ENCODE data around the gene SUMF1.

SUMF1 gene

DNA sequence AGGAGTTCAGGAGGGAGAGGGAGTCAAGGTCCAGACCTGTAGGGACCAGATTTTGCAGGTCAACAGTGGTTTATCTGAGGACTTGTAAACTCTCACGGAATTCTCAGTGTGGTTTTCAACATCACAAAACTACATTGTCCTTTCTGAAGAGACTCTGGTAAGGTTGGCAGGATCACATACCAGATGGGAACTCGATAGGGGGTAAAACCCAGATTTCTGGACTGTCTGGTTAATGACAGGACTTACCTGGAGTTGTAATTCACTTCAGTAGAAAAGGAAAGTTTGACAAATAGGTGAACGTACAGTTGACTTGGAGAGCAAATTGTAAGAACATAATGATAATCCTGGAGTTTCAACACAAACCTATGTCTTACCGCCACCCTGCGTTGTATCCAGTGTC lies 31.4 kb upstream of the SUMF1 start:
- Histone ChIP-seq H3K27ac (no peak overlapping the region), H3K4me3 (no peak overlapping the region)

DNA sequence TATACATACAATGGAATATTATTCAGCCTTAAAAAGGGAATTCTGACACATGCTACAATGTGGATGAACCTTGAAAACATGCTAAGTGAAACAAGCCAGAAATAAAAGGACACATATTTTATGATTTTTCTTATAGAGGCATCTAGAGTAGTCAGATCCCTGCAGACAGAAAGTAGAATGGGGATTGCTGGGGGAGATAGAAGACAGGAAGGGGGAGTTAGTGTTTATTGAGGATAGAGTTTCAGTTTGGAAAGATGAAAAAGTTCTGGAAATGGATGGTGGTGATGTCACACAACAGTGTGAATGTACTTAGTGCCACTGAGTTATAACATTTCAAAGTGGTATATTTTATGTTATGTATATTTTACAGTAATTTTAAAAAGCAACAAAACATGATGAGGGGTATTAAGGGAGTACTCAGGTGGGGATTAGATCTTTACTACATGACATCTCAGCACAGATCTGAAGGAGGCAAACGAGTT lies 30.8 kb upstream of the SUMF1 start:
- H3K27ac ChIP-seq = no peak overlapping the region
- no peak overlapping the region for H3K4me3 ChIP-seq

DNA sequence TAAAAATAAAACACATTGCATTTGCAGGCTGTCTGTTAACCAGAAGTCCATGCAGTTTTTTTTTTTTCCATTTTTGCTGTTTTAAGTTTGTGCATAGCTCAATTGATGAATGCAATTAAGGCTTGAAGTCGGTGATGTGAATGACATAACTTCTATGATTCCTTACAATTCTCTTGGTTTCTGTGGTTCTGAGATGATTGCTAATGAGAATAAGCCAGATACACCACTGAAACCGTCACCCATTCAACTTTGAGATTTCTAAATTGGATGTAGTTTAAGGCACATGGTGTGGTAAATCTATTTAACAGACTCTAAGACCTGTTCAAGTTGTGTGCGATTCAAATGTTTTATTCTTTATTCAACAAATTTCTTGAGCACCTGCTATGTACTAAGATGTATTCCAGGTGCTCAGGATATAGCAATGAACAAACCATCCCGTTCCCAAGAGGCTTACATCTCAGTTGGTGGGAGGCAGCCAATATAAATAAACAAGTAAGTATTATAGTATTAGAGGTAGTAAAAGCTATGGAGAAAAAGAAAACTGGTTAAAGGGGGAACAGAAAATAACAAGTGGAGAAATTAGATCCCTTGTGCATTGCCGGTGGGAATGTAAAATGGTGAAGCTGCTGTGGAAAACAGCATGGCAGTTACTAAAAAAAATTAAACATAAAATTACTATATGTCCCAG lies 30.1 kb upstream of the SUMF1 start:
- no peak overlapping the region for H3K4me3 ChIP-seq
- H3K27ac ChIP-seq = no peak overlapping the region

DNA sequence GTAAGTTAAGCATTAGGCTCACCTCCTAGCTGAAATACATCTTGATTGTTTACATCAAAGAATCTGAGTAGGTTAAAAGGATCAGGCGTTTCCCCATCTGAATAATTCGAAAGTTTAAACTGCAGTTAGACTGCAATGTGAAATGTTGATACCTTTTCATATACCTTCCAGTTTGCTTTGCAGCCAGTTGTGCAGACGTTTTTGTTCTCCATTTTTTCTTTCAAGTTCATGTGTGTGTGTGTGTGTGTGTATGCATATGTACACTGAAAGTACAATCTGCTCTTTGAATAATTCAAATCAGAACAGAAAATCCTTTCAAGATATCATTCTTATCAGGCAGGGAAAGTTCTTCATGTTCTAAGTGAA lies 29.0 kb upstream of the SUMF1 start:
- H3K27ac ChIP-seq = no peak overlapping the region

DNA sequence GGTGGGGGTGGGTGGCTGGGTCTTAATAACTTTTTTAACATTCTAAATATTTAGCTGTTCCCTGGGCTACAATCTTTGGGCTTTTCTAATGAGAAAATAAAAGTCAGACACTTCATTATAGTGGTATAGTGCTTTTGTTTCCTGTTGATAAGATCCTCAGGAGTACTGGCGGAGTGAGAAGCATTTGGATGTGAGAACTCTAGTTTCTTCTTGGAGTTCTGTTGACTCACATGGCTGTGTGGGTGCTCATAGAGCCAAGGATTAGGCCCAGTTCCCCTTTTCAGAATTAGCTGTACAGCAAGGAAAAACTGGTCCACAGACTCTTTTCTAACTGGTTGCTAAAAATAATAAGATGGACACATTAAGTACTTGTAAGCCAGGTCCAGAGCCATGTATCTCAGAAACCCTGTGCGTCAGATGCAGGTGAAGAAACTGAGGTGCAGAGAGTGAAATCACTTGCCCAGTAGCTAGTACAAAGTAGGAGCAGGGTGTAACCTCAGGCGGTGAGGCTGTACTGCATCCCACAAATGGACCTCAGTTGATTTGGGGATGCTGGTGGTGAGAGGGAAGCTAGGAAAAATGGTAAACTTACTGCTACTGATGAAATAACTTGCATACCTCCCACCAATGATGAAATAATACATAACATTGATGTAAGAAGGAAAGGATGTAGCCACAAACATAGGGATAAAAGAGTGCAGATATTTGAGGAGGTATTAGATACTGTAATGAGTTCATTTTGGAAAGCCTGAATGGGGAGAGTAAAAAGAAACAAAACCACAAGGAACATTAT lies 28.4 kb upstream of the SUMF1 start:
- H3K27ac ChIP-seq = peak overlapping the region in 2 of 21 experiments; percentile 46 to 86
- peak overlapping the region in 1 of 7 experiments; percentile 72 for H3K4me3 ChIP-seq

More for the DNA sequence above, 29.0 kb upstream of the SUMF1 start:
- H3K4me3 ChIP-seq = no peak overlapping the region

DNA sequence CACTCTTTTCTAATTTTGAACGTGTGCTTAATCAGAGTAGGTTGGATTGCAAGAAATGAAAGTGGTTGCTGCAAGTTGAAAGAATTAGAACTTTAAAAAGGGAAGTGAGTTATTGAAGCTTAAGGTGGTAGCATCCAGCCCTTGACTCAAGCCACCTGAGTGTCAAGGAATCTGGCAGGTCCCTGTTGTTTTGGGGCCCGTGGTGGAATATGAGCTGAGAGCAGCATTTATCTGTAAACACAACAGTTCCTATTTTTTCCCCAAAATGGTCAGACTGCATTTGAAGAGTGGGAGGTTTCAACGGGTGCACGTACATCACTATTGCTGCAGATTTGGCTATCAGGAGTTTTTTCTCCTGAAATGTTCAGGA lies 27.8 kb upstream of the SUMF1 start:
- peak overlapping the region in 11 of 21 experiments; percentile 22 to 87 (median 34) for H3K27ac ChIP-seq
- peak overlapping the region in 6 of 7 experiments; percentile 70 to 85 (median 74) for H3K4me3 ChIP-seq

DNA sequence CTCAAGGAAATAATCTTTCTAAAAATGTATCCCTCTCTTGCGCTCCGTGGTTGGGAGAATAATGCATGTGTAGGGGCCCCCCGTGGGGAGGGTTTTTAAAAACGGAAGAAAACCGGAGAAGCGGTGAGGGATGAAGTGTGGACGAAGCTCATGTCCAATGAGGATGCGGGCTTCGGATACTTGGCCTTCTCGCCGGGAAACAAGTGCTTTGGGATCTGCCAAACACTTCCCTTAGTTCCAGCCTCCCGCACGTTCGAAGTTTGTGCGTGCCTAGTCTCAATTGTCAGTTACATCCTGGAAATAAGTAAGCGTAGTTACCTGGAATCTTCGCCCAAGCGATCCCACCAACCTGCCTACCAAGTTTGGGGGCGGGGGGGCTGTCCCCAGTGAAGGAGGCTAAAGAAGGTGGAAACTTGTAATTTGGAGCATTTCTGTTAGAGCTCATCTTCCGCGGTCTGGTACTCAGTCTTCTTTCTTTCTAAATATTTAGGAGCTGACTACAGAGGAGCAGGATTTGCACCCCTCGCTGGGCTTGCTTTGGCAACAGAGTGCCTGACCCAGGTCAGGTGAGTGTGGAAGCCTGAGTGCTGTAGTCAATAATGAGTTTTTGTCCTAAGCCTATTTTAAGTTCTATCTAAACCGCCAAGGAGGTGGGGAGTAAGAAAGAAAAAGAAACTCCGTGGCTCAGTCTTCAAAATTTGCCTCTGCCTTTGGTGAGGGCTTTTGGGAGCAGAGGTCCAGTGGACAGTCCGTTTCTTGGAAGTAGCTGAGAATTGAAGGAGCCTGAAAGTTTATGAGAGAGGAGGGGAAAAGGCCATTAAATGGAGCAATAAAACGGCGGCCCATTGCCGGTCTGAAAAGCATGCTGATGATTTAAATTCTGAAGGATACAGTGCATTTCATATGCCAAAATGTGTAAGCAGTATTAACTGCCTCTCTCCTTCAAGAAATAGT lies 27.1 kb upstream of the SUMF1 start:
- peak overlapping the region; percentile 65 to 85 (median 72) for H3K4me3 ChIP-seq
- peak overlapping the region in 14 of 21 experiments; percentile 6 to 87 (median 40) for H3K27ac ChIP-seq

DNA sequence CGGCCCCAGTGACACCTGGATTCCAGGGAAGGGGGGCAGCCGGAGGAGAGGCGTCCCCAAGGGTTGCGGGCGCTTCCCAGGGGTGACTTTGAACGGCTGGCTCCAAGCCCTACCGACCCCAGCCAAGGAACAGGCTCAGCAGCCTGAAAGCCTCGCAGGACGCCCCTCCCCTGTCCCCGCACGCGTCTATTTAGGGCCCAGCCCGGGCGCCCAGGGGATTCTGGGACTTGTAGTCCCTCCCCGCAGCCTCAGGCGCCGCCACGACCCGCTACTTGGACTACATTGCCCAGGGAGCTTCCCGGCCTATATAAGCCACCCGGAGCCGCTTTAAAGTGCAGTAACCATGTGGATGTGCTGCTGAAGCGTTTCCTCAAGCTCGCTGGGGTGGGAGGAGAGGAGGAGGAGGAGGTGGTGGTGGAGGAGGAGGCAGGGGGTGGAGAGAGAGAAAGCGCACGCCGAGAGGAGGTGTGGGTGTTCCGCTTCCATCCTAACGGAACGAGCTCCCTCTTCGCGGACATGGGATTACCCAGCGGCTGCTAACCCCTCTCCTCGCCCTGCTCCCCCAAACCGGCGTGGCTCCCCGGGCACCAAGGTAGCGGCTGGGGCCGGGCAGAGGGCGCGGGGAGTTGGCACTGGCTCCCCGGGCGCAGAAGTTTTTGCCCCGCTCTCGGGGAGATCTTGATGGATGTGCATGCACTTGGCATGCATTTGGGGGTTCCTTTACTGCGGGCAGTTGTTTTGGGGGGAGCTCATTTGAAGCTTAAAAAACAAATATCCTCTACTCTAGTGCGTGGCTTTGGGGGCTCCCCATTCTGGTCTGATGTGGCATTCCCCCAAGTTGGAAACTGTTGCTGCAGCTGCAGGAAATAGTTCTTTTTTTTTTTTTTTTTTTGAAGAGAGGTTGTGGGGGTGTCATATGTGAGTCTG lies 26.2 kb upstream of the SUMF1 start, which contains the start of gene ITPR1:
ITPR1 (plus strand) TSS at position 335 of the 927 bp plus-strand sequence. CDS start 23,144 bp downstream, outside the sequence.
- H3K27ac ChIP-seq = peak within 1 kb of the TSS in 20 of 21 experiments; percentile 31 to 87 (median 81)

DNA sequence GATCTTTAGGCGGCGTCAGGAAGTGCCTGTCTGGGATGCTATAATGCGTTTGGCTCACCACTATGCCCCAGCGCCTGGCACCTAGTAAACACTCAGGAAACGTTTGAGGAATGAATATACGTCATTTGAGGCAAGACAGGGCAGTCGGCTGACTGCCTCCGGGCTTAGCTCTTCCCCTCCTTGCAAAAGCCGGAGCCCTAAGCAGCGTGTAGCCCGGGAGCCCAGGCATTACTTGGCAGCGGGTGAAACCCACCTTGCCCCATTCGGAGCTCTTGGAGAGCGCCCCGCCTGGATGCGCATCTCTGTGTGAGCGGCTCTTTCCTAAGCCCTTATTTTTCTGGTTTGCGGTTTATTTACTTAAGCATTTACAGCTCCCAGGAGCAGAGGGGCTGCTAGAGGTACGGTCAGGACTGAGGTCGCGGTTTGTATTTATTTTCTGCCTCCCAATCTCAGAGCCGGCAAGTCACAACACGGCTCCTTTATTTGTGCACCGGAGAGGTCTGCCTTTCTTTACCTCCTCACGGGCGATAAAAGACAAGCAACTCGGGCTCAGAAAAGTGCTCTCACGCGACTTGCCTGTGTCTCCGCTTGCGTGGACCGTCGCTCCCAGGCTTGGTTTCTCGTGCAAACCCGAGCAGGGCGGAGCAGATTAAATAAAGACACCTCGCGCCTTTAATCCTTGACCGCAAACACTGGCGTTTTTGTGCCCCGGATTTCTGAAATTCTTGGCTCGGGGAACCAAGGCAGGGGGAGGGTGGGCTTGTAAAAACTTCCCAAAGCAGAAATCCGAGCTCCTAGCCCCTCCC lies 25.3 kb upstream of the SUMF1 start:
- H3K27ac ChIP-seq = peak overlapping the region in 20 of 21 experiments; percentile 31 to 87 (median 80)
- peak overlapping the region; percentile 65 to 85 (median 72) for H3K4me3 ChIP-seq

More for the DNA sequence above, 26.2 kb upstream of the SUMF1 start, which contains the start of gene ITPR1:
- H3K4me3 ChIP-seq = peak within 1 kb of the TSS; percentile 65 to 85 (median 72)

DNA sequence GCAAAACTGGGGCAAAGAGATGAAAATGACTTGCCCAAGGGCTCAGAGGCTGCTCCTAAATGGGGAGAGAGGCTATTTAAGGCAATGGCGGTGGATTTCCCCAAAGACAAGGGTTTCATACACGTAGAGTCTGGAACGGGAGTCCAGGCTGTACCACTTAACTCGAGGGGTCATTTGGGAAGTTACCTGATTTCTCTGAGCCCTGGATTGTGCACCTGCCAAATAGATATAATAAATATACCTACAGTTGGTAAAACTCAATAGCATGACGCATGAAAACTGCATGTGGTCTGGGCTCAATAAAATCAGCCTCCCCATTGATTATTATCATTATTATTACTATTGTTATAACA lies 24.8 kb upstream of the SUMF1 start:
- Histone ChIP-seq H3K27ac (peak overlapping the region in 1 of 21 experiments; percentile 69), H3K4me3 (peak overlapping the region in 5 of 7 experiments; percentile 70 to 85 (median 72))

DNA sequence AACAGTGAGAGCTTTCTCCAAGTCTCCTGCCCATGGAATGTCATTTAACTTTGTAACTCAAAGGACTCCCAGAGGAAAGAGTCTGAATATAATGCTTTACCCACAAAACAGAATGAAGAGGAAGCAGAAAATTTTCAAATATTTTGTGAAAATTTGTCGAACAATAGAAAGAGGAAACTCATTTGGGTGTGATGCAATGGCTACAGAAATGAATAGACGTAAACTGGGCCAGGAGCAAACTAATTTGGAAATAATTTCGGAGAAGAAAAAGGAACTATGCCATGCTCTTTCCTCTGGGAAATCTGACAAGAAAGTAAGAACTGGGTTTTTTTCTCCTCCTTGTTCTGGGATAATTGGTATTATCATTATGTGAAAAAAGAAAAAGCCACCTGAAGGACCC lies 11.2 kb upstream of the SUMF1 start:
- H3K27ac ChIP-seq = peak overlapping the region in 1 of 21 experiments; percentile 31
- no peak overlapping the region for H3K4me3 ChIP-seq

DNA sequence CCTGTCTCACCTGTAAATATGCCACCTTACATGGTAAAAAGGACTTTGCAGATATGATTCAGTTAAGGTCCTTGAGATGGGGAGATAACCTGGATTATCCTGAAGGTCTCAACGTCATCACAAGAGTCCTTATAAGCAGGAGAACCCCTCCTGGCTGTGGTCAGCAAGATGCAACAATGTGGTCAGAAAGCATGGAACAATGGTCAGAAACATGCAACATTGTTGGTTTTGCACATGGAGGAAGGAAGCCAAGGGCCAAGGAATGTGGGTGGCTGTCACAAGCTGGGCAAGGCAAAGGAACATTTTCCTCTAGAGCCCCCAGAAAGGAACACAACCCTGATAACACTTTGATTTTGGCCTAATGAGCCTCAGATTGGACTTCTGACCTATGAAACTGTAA lies 9.4 kb upstream of the SUMF1 start:
- Histone ChIP-seq H3K27ac (no peak overlapping the region), H3K4me3 (no peak overlapping the region)

DNA sequence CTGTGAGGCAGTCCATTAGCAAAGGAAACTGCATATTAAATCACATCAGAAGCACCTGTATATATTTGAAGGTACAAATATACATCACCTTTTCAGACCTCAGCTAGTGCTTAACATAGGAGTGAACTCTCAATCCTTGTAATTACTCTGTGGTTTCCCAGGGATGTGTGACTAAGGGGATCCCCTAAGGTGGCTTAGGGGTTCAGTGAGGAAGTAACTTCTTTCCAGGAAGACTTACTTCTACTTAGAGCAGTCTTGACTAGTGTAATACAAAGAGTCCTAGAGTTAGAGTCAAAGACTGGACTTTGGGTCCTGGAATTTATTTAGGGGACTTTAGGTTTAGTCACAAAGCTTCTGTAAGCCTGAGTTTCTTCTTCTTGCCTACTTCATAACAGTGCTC lies 8.7 kb upstream of the SUMF1 start:
- H3K4me3 ChIP-seq = no peak overlapping the region
- H3K27ac ChIP-seq = no peak overlapping the region

DNA sequence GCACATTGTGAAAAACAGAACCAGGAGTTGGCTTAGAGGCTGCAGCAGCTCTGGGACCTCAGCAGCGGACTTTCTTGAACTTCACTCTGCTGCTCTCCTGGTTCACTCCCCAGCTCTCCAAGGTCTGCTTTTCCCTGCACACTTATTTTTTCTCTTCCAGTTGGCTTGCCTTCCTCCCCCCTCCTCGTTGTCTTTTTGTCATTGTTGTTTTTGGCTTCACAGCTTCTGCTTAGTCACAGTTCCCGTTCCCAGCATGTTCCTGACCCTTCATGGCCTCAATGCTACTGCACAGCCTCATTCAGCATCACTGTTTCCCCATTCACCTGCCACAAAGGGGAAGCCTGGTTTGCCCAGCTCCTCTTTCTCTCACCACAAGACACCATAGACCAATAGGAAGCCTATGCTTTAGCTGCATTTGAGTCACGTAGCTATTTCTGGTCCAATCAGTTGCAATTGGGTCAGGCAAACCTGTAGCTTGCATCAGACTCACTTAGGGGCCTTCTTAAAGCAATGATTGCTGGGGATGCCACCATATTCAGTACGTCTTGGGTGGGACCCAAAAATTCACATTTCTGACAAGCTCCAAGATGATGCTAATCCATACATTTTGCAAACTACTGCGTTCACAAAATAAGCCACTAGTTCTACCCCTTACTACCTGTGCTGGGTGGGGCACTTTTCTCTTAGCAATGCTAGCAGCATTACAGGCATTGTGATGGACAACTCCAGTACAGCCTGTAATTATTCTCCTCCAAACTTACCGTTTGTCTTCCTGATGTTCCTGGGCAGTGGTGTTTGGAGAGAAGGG lies 7.8 kb upstream of the SUMF1 start:
- H3K4me3 ChIP-seq = no peak overlapping the region
- H3K27ac ChIP-seq = peak overlapping the region in 4 of 21 experiments; percentile 30 to 62 (median 40)

DNA sequence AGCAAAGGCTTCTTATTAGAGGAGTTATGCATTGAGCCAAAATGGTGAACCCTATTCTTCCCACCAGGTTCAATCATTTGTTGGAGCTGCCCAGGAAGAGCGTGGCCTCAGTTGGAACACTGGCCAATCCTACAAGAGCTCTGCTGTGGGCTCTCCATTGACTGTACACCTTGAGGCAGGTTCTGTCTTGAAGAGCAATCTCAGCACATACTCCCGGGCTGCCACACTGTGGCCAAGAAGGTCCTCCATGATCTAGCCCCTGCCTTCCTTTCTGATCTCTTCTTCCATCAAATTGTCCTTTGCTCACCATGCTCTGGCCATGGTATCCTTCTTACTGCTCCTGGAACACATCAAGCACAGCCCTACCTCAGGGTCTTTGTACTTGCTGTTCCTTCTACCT lies 5.7 kb upstream of the SUMF1 start:
- no peak overlapping the region for H3K27ac ChIP-seq

DNA sequence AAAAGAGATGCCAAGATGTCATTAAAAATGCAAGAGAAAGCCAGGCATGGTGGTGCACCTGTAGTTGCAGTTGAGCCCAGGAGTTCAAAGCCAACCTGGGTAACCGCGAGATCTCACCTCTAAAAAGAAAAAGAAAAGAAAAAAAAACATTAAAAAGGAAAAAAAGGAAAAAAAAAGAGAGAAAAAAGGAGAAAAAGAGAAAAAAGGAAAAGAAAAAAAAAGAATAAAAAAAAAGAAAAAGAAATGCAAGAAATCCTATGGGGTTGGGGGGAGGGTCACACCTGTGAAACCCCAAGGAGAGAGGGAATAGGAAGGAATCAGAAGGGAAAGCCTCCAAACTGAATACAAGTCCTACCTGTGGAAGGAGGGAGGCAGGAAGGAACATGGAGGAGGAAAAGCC lies 5.2 kb upstream of the SUMF1 start:
- H3K27ac ChIP-seq = no peak overlapping the region
- H3K4me3 ChIP-seq = no peak overlapping the region

More for the DNA sequence above, 5.7 kb upstream of the SUMF1 start:
- no peak overlapping the region for H3K4me3 ChIP-seq

DNA sequence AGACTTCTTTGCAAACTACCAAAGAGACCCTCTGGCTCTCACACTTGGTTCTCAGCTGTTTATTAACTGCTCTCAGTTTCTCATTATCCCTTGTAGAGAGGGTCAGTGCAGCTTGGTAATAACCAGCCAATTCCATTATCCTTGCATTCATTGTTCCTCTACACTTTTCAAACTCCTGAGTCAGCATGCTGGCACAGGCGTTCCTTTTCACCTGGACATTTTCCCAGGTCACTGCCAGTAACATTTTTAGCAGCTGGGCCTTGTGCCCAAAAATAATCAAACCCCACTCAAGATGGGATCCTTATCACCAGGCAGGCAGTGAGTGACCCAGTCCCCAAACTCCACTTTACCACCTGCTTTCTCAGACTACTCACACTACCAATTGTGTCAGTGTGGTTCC lies 4.8 kb upstream of the SUMF1 start:
- Histone ChIP-seq H3K27ac (no peak overlapping the region), H3K4me3 (no peak overlapping the region)

Measured in skin epidermis (tissue), 12 donors.